ENCODE measurements around the gene CCDC106.

DNA sequence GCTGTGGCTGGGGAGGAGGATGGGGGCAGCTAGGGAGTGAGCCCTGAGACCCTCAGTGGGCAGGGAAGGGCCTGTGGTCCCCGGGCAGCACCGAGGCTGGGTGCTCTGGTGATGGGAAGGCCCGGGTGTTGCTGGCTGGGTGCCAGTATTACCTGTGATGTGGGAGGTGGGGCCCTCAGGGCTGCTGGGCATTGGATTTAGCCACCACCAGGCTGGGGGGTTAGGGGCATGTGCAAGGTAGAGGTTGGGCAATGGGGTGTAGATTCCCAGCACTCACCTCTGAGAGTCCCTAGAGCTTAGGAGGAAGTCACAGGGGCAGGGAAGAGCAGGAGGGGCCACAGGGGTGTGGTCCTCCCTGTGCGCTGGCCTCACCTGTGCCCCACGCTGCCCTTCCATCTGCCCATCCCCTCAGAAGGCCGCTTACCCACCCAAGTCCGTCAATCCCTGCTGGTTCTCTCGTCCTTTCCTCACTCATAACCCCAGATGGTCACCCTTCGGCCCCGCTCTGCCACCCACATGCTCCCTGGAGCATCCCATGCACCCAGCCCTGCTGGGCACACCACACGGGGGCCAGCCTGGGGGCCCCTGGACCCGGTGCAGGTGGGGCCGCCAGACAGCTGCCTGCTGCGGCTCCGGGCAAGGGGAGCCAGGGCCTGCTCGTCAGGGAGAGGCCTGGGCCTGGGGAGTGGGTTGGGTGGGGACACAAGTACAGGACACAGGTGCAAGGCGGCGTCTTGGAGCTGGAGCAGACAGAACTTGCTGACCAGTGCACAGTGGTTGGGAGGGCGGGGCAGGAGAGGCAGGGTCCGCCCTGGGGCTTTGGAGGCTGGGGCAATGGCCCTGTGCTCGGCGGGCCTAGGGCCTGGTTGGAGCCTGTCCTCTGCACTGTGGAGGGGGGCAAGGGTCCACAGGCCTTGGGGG, 39.5 kb downstream of the CCDC106 start:
- TF ChIP-seq, protein P1, sequence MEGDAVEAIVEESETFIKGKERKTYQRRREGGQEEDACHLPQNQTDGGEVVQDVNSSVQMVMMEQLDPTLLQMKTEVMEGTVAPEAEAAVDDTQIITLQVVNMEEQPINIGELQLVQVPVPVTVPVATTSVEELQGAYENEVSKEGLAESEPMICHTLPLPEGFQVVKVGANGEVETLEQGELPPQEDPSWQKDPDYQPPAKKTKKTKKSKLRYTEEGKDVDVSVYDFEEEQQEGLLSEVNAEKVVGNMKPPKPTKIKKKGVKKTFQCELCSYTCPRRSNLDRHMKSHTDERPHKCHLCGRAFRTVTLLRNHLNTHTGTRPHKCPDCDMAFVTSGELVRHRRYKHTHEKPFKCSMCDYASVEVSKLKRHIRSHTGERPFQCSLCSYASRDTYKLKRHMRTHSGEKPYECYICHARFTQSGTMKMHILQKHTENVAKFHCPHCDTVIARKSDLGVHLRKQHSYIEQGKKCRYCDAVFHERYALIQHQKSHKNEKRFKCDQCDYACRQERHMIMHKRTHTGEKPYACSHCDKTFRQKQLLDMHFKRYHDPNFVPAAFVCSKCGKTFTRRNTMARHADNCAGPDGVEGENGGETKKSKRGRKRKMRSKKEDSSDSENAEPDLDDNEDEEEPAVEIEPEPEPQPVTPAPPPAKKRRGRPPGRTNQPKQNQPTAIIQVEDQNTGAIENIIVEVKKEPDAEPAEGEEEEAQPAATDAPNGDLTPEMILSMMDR (conservative IDR thresholded peaks at IDR 0.05; ENCODE audit: low read length) = no peak
- TF ChIP-seq EZH2phosphoT487 (IDR thresholded peaks at IDR 0.05; ENCODE audit: borderline replicate concordance) = no peak

All from Loucy (cell line).